Panc1 (cell line): ENCODE measurements around the gene ANKRD13D.

Experiments used
- CTCF ChIP-seq: fragments of 450-650 bp; IDR thresholded peaks from 2 replicates; pipeline ENCODE4 v1.5.1; 2017; ENCODE audit warnings: mild to moderate bottlenecking
- POLR2AphosphoS5 ChIP-seq: IDR thresholded peaks from 2 replicates; pipeline ENCODE4 v1.6.1; 2012; ENCODE audit warnings: mild to moderate bottlenecking, low read depth, low read length, moderate library complexity
- TCF7L2 ChIP-seq: IDR thresholded peaks from 2 replicates; pipeline ENCODE4 v1.6.1; 2011; ENCODE audit warnings: mild to moderate bottlenecking, low read depth, low read length, inconsistent platforms

DNA sequence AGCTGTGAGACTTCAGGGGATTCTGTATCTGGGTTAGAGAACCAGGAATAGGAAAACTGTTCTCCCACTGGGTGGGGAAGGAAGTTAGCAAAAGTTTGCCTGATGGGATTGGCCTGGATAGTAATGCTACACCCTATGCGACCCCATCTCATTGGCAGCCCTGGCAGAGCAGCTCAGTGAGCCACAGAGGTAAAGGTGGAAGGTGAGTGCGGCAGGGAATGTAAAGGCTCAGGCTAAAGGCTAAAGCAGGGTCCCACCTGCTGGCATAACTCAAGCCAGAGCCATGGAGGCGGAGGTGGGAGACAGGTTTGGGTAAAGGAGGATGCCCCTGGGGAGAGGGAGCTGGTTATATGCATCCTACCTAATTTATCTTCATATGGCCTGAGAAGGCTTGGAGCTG lies 32.9 kb downstream of the ANKRD13D start:
- TF ChIP-seq CTCF (no peak), POLR2AphosphoS5 (no peak), TCF7L2 (no peak)
